Epithelial cell of proximal tubule (primary cell): ENCODE results near the gene C1orf21. TPM values are rescaled to one million over a fixed set of nuclear protein-coding genes. Genes with fewer than 3 reads are reported as not detected.

Experiments
- DNase-seq: peaks from one replicate; pipeline ENCODE4 v3.0.0-alpha.2; 2011; ENCODE audit warnings: low read depth
- H3K4me3 ChIP-seq: 2 replicates; pipeline ENCODE4 v1.5.1; 2011; ENCODE audit warnings: low read depth, mild to moderate bottlenecking, low read length
- total RNA-seq: library from RNA; depleted of rRNA; stranded (reverse); fragments of >200 nt; gene quantifications from 2 replicates; pipeline ENCODE4 v1.2.3, GENCODE V29; 2015
- TF ChIP-seq, protein P1 (sequence below): conservative IDR thresholded peaks from 2 replicates; pipeline ENCODE4 v1.5.1; 2012; ENCODE audit warnings: low read depth, mild to moderate bottlenecking, low read length

The C1orf21 gene
- total RNA-seq, 1 donor from 2014 or later, result 2.3 TPM

DNA sequence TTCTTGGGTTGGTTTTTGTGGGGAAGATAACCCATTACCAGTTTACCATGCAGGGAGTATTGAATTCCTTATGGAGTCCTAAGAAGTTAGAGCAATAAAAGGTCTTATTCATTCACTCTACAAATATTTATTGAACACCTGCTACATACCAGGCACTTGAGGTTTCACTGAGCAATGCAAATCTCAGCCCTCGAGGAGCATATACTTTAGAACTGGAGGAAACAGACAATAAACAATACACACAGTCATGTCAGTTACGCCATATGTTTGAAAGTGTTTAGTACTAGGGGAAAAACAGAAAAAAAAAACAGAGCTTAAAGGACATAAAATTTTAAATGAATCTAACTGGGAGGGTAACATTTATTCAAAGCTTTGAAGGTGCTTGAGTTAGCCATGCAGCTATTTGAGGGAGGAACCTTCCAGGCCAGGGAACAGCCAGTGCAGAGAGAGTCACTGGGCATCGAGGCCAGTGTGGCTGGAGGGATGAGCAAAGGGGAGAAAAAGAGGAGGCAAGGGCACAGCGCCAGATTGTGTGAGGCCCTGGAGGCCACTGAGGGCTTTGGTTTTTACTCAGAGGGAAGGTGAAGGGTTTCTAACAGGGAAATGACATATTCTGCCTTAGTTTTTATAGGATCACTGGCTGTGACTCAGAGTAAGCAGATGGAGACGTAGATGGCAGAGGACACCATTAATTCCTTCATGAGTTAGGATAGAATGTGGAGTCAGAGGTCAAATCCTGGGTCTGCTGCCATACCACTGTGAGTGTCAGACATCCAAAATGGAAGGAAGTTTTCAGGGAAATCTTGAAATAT, 32.7 kb downstream of the C1orf21 start:
- H3K4me3 ChIP-seq, result no peak overlapping the region
- TF ChIP-seq, protein P1, sequence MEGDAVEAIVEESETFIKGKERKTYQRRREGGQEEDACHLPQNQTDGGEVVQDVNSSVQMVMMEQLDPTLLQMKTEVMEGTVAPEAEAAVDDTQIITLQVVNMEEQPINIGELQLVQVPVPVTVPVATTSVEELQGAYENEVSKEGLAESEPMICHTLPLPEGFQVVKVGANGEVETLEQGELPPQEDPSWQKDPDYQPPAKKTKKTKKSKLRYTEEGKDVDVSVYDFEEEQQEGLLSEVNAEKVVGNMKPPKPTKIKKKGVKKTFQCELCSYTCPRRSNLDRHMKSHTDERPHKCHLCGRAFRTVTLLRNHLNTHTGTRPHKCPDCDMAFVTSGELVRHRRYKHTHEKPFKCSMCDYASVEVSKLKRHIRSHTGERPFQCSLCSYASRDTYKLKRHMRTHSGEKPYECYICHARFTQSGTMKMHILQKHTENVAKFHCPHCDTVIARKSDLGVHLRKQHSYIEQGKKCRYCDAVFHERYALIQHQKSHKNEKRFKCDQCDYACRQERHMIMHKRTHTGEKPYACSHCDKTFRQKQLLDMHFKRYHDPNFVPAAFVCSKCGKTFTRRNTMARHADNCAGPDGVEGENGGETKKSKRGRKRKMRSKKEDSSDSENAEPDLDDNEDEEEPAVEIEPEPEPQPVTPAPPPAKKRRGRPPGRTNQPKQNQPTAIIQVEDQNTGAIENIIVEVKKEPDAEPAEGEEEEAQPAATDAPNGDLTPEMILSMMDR, result no peak
- no peak for DNase-seq

DNA sequence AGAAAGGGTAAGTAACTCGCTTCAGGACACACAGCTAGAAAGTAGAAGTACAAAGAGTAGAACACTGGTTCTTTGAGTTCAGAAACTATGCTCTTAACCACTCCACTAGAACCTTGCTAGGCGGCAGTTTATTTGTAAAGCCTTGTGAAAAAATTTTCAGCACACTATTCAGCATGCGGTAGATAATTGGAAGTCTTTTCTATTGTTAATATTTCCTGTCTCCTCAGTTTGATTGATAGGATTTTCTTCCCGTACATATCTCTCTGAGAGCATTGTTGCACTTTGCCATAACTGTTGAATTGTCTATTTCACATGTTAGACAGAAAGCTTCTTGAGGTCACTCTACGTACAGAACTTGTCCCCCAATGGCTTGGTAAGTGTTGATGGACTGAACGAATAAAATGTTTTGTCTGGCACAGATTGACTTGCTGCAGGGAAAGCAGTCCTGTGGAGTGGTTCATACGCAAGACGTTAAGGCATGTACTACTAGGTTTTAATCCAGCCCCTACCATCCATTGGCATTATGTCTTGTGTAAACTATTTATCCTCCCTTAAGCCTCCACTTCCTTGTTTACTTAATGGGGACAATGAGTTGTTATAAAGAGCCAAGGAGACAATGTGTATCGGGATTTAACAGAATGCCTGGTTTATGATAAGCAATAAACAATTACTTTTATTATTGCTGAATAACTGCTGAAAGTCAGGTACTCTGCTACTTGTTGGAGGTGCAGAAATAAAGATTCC, 35.8 kb downstream of the C1orf21 start:
- no peak for DNase-seq
- TF ChIP-seq, protein P1, result no peak
- H3K4me3 ChIP-seq, result no peak overlapping the region

DNA sequence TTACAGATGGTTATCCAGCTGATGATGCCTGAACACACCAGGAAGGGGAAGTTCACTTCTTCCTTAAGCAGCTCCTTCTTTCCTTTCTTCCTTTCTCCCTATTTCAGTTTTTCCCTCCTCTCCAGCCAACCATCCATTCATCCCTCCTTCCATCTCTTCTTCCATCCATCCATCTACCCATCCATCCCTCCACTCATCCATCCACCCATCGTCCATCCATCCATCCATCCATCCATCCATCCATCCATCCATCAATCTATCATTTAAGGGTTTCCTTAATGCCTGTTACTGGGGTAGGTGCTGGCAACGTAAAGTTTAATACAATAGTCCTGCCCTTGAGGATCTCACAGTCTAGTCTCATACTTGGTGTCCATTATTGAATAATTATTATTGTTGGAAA, 36.8 kb downstream of the C1orf21 start:
- no peak for DNase-seq
- no peak overlapping the region for H3K4me3 ChIP-seq
- TF ChIP-seq, protein P1, result no peak

DNA sequence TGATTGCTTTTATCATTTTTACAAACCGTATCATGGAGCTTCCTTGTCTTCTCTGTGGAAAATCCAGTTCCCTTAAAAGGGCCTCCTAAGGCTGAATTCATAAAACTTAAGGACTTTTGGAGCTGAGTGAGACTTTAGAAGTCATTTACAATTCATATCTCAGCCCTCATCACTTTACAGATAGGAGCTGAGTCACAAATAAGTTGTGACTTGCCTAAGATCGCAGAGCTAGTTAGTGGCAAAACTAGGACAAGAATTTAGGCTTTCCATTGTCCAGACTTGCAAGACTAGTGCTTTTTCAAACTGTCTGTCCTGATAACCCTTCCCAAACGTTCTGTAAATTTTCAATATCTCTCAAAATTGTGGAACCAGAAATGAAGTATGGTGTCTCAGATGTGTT, 37.3 kb downstream of the C1orf21 start:
- DNase-seq, result no peak
- H3K4me3 ChIP-seq, result no peak overlapping the region
- TF ChIP-seq, protein P1, result no peak

DNA sequence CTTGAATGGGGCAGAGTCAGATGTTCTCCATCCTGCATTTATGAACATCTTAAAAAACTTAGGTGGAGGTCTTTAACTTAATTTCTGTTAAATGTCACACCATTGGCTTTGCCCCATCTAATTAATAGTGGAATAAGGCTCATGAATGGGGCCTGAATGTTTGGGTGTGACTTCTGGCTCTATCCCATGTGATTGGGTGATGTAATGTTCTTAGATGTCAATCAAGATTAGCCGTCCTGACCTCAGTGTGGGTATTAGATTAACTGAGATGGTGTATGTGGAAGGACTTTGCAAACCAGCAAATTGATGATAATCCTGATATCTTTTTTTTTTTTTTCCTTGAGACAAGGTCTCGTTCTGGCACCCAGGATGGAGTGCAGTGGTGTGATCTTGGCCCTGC, 38.1 kb downstream of the C1orf21 start:
- H3K4me3 ChIP-seq, result no peak overlapping the region
- DNase-seq, result no peak
- TF ChIP-seq, protein P1, result no peak

DNA sequence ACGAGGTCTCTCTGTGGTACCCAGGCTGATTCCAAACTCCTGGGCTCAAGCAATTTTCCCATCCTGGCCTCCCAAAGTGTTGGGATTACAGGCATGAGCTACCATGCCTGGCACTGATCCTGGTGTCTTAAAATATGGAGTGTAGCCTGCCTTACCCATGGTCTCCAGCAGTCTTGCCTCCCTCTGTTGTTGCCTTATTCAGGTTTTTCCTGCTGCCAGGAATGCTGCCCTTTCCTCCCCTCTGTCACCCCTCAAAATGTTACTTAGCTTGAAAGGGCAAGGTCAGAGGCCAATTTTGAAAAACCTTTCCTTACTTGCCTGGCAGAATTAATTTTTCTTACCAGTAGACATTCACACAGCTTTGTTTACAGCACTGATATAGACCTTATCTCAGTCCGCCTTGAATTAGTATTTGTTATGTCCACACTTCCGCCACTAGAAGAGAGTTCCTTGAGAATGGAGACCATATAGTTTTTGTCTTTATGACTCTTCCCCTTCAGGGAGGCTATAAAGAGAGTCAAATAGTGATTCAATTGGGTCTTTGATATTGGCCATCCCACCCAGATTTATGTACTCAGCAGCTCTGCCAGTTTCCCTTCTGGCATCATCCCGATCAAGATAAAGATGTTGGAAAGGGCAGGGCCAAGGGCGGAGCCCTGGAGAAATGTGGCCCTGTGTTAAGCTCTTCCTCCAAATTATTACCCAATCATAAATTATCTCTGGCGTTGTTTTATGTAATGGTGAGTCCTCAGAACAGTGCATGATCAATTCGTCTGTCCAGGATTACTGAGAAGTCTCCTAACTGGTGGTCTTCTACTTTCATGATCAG, 38.8 kb downstream of the C1orf21 start:
- DNase-seq, result no peak

More for the DNA sequence above, 38.8 kb downstream of the C1orf21 start:
- no peak overlapping the region for H3K4me3 ChIP-seq
- TF ChIP-seq, protein P1, result no peak
